Suprapubic skin (tissue), 4 donors: ENCODE data around the gene ABI3BP. TPM values are rescaled to one million over a fixed set of nuclear protein-coding genes. Genes with fewer than 3 reads are reported as not detected.
"Not testable (repeated sequence)": the region's sequence is repeated elsewhere in the genome, so short reads cannot be mapped to it uniquely, and the experiment has no call there.

ENCODE experiments used
- DNase-seq, 2 donors: peaks; one replicate each; pipeline ENCODE4 v3.0.0-alpha.2; 2019; ENCODE audit warnings: low spot score in 2 of 2
- H3K27ac ChIP-seq: fragments of 200-600 bp; sonication (generic); one replicate; pipeline ENCODE4 v1.5.1; 2019
- H3K27me3 ChIP-seq: fragments of 200-600 bp; sonication (generic); one replicate; pipeline ENCODE4 v1.5.1; 2019
- H3K36me3 ChIP-seq: fragments of 200-600 bp; sonication (generic); one replicate; pipeline ENCODE4 v1.5.1; 2019
- H3K4me1 ChIP-seq: fragments of 200-600 bp; sonication (generic); one replicate; pipeline ENCODE4 v1.5.1; 2019
- H3K4me3 ChIP-seq: fragments of 200-600 bp; sonication (generic); one replicate; pipeline ENCODE4 v1.5.1; 2019; ENCODE audit warnings: mild to moderate bottlenecking
- H3K9me3 ChIP-seq: fragments of 200-600 bp; sonication (generic); one replicate; pipeline ENCODE4 v1.5.1; 2019
- EP300 ChIP-seq: sonication (generic); formaldehyde crosslinking; IDR thresholded peaks from one replicate; pipeline ENCODE4 v1.6.1; 2017; ENCODE audit warnings: antibody characterized with exemption
- POLR2A ChIP-seq, 2 donors: fragments of 450-650 bp; IDR thresholded peaks; one replicate each; pipeline ENCODE4 v1.6.1; 2017; ENCODE audit warnings: antibody characterized with exemption in 2 of 2, mild to moderate bottlenecking in 2 of 2, moderate library complexity in 2 of 2
- POLR2AphosphoS5 ChIP-seq, 3 donors: sonication (generic); formaldehyde crosslinking; IDR thresholded peaks; one replicate each; pipeline ENCODE4 v1.6.1; 2017; ENCODE audit warnings: antibody characterized with exemption in 3 of 3
- WGBS: methylation state at CpG from one replicate; pipeline ENCODE4 v1.1.5; 2018; 5-methylcytosine and 5-hydroxymethylcytosine counted together
- total RNA-seq, 4 donors: library from RNA; depleted of rRNA; stranded (reverse); fragments of >200 nt; gene quantifications; one replicate each; pipeline ENCODE4 v1.1.0, GENCODE V29; 2016
- TF ChIP-seq, protein P1 (sequence below), 2 donors: fragments of 200-600 bp in 1 of 2; fragments of 450-650 bp in 1 of 2; sonication (generic) in 1 of 2; IDR thresholded peaks; one replicate each; pipeline ENCODE4 v1.5.1; 2016 to 2019; ENCODE audit warnings: antibody characterized with exemption in 2 of 2, mild to moderate bottlenecking in 1 of 2, moderate library complexity in 1 of 2

Gene ABI3BP
- total RNA-seq, 4 donors from 2014 or later: 20.6 to 54.4 (median 38.4) TPM

DNA sequence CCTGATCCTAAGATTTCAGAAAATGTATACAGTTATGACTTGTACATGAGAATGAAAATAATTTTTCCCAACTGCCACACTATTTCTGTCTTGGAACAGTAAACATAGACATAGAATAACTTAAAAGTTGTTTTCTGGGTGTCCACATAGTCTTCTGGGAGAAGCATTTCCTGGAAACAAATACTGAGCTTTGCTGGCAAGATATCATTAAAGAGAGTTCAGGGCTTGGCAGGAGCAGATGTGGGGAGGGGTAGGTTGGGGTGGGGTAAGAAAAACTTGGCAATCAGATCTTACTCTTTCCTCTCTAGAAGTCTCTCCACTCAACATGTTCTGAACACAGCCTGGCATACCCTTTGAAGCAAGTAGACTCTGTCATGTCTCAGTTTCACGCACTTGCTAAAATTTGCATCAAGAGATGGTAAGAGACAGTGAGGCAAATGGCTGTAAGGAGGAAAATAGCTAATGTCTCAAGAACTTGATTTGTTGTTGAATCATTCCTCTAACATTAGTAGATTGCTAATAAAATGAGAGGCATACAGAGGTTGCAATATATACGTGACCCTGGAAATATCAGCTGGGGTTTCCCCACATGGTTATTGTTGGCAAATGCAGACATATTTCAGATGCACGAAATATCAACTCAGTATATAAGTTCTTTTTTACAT, 27.3 kb upstream of the ABI3BP start:
- TF ChIP-seq POLR2A (IDR thresholded peaks at IDR 0.05) (no peak), EP300 (no peak), POLR2AphosphoS5 (IDR thresholded peaks at IDR 0.05) (no peak)
- TF ChIP-seq, protein P1, sequence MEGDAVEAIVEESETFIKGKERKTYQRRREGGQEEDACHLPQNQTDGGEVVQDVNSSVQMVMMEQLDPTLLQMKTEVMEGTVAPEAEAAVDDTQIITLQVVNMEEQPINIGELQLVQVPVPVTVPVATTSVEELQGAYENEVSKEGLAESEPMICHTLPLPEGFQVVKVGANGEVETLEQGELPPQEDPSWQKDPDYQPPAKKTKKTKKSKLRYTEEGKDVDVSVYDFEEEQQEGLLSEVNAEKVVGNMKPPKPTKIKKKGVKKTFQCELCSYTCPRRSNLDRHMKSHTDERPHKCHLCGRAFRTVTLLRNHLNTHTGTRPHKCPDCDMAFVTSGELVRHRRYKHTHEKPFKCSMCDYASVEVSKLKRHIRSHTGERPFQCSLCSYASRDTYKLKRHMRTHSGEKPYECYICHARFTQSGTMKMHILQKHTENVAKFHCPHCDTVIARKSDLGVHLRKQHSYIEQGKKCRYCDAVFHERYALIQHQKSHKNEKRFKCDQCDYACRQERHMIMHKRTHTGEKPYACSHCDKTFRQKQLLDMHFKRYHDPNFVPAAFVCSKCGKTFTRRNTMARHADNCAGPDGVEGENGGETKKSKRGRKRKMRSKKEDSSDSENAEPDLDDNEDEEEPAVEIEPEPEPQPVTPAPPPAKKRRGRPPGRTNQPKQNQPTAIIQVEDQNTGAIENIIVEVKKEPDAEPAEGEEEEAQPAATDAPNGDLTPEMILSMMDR (IDR thresholded peaks at IDR 0.05): no peak
- DNase-seq: no peak
- H3K4me3 ChIP-seq: no peak overlapping the region
- H3K9me3 ChIP-seq: no peaks in the 10 kb centered on the region
- no peaks in the 10 kb centered on the region for H3K27me3 ChIP-seq
- WGBS: 66% methylated on average over 3 of the region's 3 CpGs
- H3K36me3 ChIP-seq: no peaks in the 10 kb centered on the region
- no peak overlapping the region for H3K27ac ChIP-seq
- H3K4me1 ChIP-seq: peaks cover 5% of the 10 kb centered on the region

DNA sequence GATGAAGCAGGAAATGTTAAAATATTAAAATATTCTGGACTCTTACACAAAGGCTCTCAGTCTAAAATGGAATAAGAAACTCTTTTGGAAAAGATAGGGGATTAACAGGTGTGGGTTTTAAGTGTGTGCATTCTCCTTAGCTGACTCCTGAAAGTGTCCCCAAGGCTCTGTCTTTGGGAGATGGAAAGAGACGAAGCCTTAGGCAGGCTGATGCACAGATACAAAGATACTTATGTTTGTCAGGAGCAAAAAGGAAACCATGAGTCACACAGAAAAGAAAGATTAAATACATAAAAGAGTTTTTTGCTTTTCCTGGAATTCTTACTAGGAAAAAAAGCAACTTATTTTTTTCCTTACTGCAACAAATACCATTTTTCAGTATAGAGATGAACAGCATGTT, 23.8 kb upstream of the ABI3BP start:
- WGBS: 6% methylated on average over 1 of the region's 1 CpG
- no peak overlapping the region for H3K4me3 ChIP-seq
- peaks cover 5% of the 10 kb centered on the region for H3K4me1 ChIP-seq
- H3K9me3 ChIP-seq: no peaks in the 10 kb centered on the region
- TF ChIP-seq, protein P1 (IDR thresholded peaks at IDR 0.05): no peak
- no peak for TF ChIP-seq POLR2A (IDR thresholded peaks at IDR 0.05)
- TF ChIP-seq POLR2AphosphoS5 (IDR thresholded peaks at IDR 0.05): no peak
- TF ChIP-seq EP300: no peak
- H3K27ac ChIP-seq: no peak overlapping the region
- no peaks in the 10 kb centered on the region for H3K27me3 ChIP-seq
- DNase-seq: no peak
- H3K36me3 ChIP-seq: no peaks in the 10 kb centered on the region

DNA sequence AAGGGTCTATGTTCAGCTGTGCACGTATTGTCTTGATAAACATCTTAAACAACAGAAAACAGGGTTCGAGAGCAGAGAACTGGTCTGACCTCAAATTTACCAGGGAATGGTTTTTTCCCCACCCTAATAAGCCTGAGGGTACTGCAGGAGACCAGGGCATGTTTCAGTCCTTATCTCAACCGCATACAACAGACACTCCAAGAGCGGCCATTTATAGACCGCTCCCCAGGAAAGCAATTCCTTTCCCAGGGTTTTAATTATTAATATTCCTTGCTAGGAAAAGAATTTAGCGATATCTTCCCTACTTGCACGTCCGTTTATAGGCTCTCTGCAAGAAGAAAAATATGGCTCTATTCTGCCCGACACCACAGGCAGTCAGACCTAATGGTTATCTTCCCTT, 19.1 kb upstream of the ABI3BP start:
- H3K4me1 ChIP-seq, H3K36me3 ChIP-seq, H3K27ac ChIP-seq, H3K27me3 ChIP-seq, H3K9me3 ChIP-seq, DNase-seq, H3K4me3 ChIP-seq: not testable (repeated sequence)
- 93% methylated on average over 9 of the region's 9 CpGs for WGBS

DNA sequence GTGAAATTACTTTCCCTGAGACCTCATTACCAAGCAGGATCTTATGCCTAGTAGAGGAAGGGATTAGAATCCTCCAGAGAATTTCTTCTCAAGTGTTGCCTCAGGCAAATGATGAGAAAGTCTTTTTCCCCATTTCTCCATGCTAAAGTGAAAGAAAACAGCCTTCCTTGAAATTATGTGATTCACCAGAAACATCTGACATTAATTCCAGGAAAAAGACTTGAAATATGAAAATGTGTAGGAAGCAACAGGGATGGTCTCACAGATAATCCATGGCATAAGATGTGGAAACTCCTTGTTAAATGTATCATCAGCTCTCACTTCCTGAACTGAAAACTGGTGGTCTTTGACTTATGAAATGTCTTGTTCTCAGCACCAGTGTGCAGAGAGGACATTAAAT, 17.9 kb upstream of the ABI3BP start:
- Histone ChIP-seq H3K27me3 (no peaks in the 10 kb centered on the region), H3K4me1 (no peaks in the 10 kb centered on the region), H3K27ac (no peak overlapping the region), H3K9me3 (no peaks in the 10 kb centered on the region), H3K4me3 (no peak overlapping the region), H3K36me3 (no peaks in the 10 kb centered on the region)
- TF ChIP-seq, protein P1 (IDR thresholded peaks at IDR 0.05): no peak
- TF ChIP-seq POLR2AphosphoS5 (IDR thresholded peaks at IDR 0.05) (no peak), EP300 (no peak), POLR2A (IDR thresholded peaks at IDR 0.05) (no peak)
- no peak for DNase-seq

DNA sequence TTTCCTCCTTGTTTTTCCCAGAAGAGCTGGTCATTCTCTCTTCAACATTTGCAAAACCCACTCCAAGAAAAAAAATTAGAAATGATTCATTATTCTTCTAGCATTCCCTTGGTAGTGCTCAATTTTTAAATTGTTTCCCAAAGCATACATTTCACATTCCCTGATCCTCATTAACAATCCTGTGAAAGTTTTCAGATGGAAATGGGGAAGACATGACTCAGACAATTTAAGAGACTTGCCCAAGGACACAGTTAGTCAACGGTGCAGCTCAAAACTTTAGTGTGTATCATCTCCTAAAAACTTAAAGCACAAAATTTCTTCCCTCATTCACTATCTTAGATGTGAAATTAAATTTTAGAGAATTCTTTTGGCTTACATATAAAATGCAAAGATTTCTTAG, 17.1 kb upstream of the ABI3BP start:
- Histone ChIP-seq H3K36me3 (no peaks in the 10 kb centered on the region), H3K4me3 (no peak overlapping the region), H3K9me3 (no peaks in the 10 kb centered on the region), H3K27ac (no peak overlapping the region), H3K27me3 (no peaks in the 10 kb centered on the region), H3K4me1 (no peaks in the 10 kb centered on the region)
- DNase-seq: no peak
- 22% methylated on average over 1 of the region's 1 CpG for WGBS
- no peak for TF ChIP-seq EP300
- no peak for TF ChIP-seq POLR2A (IDR thresholded peaks at IDR 0.05)
- TF ChIP-seq, protein P1 (IDR thresholded peaks at IDR 0.05): no peak
- TF ChIP-seq POLR2AphosphoS5 (IDR thresholded peaks at IDR 0.05): no peak

DNA sequence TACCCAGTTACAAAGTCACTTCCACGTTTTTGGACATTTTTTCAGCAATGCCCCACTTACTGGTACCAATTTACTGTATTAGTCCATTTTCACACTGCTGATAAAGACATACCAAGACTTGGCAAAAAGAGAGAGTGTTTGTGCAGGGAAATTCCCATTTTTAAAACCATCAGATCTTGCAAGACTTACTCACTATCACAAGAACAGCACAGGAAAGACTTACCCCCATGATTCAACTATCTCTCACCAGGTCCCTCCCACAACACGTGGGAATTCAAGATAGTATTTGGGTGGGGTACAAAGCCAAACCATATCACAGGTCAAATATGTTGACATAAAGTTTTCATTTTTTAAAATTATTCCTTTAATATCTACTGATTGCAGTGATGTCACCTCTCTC, 16.2 kb upstream of the ABI3BP start:
- no peak for DNase-seq
- WGBS: 51% methylated on average over 2 of the region's 2 CpGs
- Histone ChIP-seq H3K27ac (no peak overlapping the region), H3K4me3 (no peak overlapping the region), H3K4me1 (no peaks in the 10 kb centered on the region), H3K9me3 (no peaks in the 10 kb centered on the region), H3K27me3 (no peaks in the 10 kb centered on the region), H3K36me3 (no peaks in the 10 kb centered on the region)
- TF ChIP-seq EP300: no peak
